GM13977 (cell line): ENCODE measurements around the gene MTCL1.

ENCODE experiments used
- DNase-seq: peaks from one replicate; pipeline ENCODE4 v3.0.0; 2012; ENCODE audit warnings: low spot score
- CTCF ChIP-seq: IDR thresholded peaks from 2 replicates; pipeline ENCODE4 v1.5.1; 2012; ENCODE audit warnings: mild to moderate bottlenecking, control low read depth; ENCODE audit not compliant: insufficient read depth; ENCODE audit errors: extremely low read depth, missing control alignments
- in situ Hi-C: fragments of 300-500 bp; cut with MboI; formaldehyde crosslinking; loops from one replicate; pipeline ENCODE4 v1.12.0; 2022; ENCODE audit warnings: low sequenced_read_pairs, low pct_unique_long_range_greater_than_20kb, mixed read lengths, inconsistent platforms; ENCODE audit not compliant: unreplicated experiment

The MTCL1 gene

GRCh38 chr18:8673256-8674209 lies 31.8 kb upstream of the MTCL1 start:
- no peak for TF ChIP-seq CTCF
- in situ Hi-C loops: loop anchor here (25.0 kb wide), 2 partner anchors 314 to 839 kb away; no protein-coding TSS in a partner anchor
- peak; percentile 49 for DNase-seq

- DNase-seq: no peak
- in situ Hi-C loops: no loop called here
- TF ChIP-seq CTCF: no peak
These were observed 30.3 kb upstream of the MTCL1 start for GRCh38 chr18:8675057-8675456.

GRCh38 chr18:8681196-8681595 lies 24.2 kb upstream of the MTCL1 start:
- TF ChIP-seq CTCF: no peak
- no peak for DNase-seq
- in situ Hi-C loops: no loop called here

GRCh38 chr18:8684577-8684976 lies 20.8 kb upstream of the MTCL1 start:
- in situ Hi-C loops: no loop called here
- DNase-seq: no peak

GRCh38 chr18:8685141-8685913 lies 20.0 kb upstream of the MTCL1 start:
- in situ Hi-C loops: no loop called here
- TF ChIP-seq CTCF: no peak
- no peak for DNase-seq

More at GRCh38 chr18:8684577-8684976, 20.8 kb upstream of the MTCL1 start:
- TF ChIP-seq CTCF: no peak

- no peak for TF ChIP-seq CTCF
- in situ Hi-C loops: no loop called here
- no peak for DNase-seq
These were observed 19.5 kb upstream of the MTCL1 start for GRCh38 chr18:8685914-8686216.
